ENCODE results near the gene TPSD1. TPM values are rescaled to one million over a fixed set of nuclear protein-coding genes. Genes with fewer than 3 reads are reported as not detected.

TPSD1 gene
- polyA plus RNA-seq, 3 donors = not detected

DNA sequence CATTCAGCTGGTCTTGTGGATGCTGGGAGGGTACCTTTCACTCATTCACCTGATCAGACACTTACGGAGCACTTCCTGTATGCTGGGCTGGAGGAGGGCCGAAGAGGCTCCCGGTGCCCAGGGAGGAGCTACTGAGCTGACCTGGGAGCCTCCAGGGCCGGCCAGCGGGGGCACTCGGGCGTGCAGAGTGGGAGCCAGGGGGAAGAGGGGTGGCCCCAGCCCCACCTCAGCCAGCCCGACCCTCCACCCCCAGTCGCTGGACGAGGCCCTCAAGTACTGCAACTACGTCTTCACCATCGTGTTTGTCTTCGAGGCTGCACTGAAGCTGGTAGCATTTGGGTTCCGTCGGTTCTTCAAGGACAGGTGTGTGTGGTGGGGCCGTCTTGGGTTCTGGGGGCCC lies 41.1 kb upstream of the TPSD1 start:
- intact Hi-C loops (cut with micrococcal nuclease) = loop anchor here in 1 of 2 donors (10.0 kb wide), 1 partner anchor 50 kb away; no protein-coding TSS in a partner anchor
- H3K9me3 Mint-ChIP-seq = peaks cover 0 to 3% (median 0%) of the 10 kb centered on the region in 7 donors
- DNase-seq = no peak
- Histone ChIP-seq H3K36me3 (replicated peaks in 1 of 2; ENCODE audit: control insufficient read depth in 1 of 2, insufficient read depth in 2 of 2, low read length in 2 of 2) (no peaks in the 10 kb centered on the region), H3K27ac (ENCODE audit: low read depth in 1 of 2, low read length in 2 of 2) (no peak overlapping the region), H3K27me3 (ENCODE audit: control insufficient read depth in 2 of 2, insufficient read depth in 2 of 2, low read length in 2 of 2) (no peaks in the 10 kb centered on the region), H3K4me2 (replicated peaks; ENCODE audit: extremely low read depth, low read length, poor library complexity, severe bottlenecking) (no peak overlapping the region), H3K79me2 (ENCODE audit: insufficient read depth, low read length) (no peaks in the 10 kb centered on the region), H2AFZ (ENCODE audit: insufficient read depth, low read depth, low read length, poor library complexity, severe bottlenecking) (no peak overlapping the region), H4K20me1 (ENCODE audit: insufficient read depth, low read length) (no peaks in the 10 kb centered on the region), H3K4me3 (replicated peaks in 1 of 3; ENCODE audit: low read depth in 2 of 3, low read length in 3 of 3) (no peak overlapping the region), H3K9ac (ENCODE audit: insufficient read depth, low read length, poor library complexity, severe bottlenecking) (no peak overlapping the region), H3K4me1 (ENCODE audit: control insufficient read depth in 1 of 2, insufficient read depth in 2 of 2, low read length in 2 of 2) (no peaks in the 10 kb centered on the region), H3K9me3 (replicated peaks in 1 of 2; ENCODE audit: control insufficient read depth in 1 of 2, insufficient read depth in 1 of 2, low read length in 2 of 2) (no peaks in the 10 kb centered on the region)
- H3K4me1 Mint-ChIP-seq = no peaks in the 10 kb centered on the region
- H3K4me3 Mint-ChIP-seq = no peak overlapping the region
- H3K27me3 Mint-ChIP-seq (ENCODE audit: low read depth in 3 of 3) = peaks cover 0 to 4% (median 0%) of the 10 kb centered on the region in 3 donors
- TF ChIP-seq, protein P1, sequence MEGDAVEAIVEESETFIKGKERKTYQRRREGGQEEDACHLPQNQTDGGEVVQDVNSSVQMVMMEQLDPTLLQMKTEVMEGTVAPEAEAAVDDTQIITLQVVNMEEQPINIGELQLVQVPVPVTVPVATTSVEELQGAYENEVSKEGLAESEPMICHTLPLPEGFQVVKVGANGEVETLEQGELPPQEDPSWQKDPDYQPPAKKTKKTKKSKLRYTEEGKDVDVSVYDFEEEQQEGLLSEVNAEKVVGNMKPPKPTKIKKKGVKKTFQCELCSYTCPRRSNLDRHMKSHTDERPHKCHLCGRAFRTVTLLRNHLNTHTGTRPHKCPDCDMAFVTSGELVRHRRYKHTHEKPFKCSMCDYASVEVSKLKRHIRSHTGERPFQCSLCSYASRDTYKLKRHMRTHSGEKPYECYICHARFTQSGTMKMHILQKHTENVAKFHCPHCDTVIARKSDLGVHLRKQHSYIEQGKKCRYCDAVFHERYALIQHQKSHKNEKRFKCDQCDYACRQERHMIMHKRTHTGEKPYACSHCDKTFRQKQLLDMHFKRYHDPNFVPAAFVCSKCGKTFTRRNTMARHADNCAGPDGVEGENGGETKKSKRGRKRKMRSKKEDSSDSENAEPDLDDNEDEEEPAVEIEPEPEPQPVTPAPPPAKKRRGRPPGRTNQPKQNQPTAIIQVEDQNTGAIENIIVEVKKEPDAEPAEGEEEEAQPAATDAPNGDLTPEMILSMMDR (IDR thresholded peaks at IDR 0.05) = no peak
- H3K27ac Mint-ChIP-seq = no peak overlapping the region
- no peaks in the 10 kb centered on the region for H3K36me3 Mint-ChIP-seq
- WGBS (ENCODE audit: insufficient coverage) = 77% methylated on average over 13 of the region's 16 CpGs

DNA sequence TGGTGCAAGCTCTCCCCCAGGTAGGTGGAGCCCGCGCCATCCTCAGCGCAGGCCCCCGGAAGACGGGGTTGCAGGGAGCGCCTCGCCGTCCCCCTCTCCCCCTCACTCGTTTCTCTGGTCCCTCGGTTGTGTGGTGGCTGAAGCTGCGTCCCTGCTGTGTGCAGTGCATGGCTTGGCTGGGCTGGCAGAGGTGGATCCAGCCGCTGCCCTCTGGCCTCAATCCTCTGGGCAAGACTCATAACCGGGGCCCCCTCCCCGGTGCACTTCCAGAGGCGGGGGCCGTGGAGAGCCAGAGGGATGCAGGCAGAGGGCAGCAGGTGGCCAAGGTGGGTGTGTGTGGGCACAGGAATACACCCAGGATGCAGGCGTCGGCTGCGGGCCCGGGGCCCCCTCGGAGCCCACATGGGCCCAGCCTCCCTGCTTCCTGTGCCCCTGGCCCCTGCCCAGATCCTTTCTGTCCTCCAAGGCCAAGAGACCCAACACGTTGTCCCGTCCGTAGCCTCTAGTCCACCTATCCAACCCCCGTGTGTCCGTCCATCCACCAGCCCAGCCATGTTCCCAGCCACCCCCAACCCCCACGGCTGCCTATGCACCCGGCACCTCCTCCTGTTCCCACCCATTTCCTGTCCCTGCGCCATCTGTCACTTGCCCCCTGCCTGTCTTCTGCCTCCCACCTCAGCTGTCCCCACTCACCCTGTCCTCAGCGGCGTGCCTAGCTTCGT lies 40.1 kb upstream of the TPSD1 start:
- Mint-ChIP-seq H3K27me3 (ENCODE audit: low read depth in 3 of 3) (peaks cover 0 to 6% (median 0%) of the 10 kb centered on the region in 3 donors), H3K4me3 (no peak overlapping the region), H3K36me3 (no peaks in the 10 kb centered on the region), H3K4me1 (no peaks in the 10 kb centered on the region), H3K27ac (no peak overlapping the region), H3K9me3 (peaks cover 0 to 3% (median 0%) of the 10 kb centered on the region in 7 donors)
- H4K20me1 ChIP-seq (ENCODE audit: insufficient read depth, low read length) = no peaks in the 10 kb centered on the region
- no peak overlapping the region for H3K27ac ChIP-seq (ENCODE audit: low read depth in 1 of 2, low read length in 2 of 2)
- H3K36me3 ChIP-seq (replicated peaks in 1 of 2; ENCODE audit: control insufficient read depth in 1 of 2, insufficient read depth in 2 of 2, low read length in 2 of 2) = no peaks in the 10 kb centered on the region
- H3K9ac ChIP-seq (ENCODE audit: insufficient read depth, low read length, poor library complexity, severe bottlenecking) = no peak overlapping the region
- H3K79me2 ChIP-seq (ENCODE audit: insufficient read depth, low read length) = no peaks in the 10 kb centered on the region
- intact Hi-C loops (cut with micrococcal nuclease) = loop anchor here in 1 of 2 donors (10.0 kb wide), 1 partner anchor 49 kb away; no protein-coding TSS in a partner anchor
- TF ChIP-seq, protein P1 (IDR thresholded peaks at IDR 0.05) = no peak
- DNase-seq = no peak
- H3K4me2 ChIP-seq (replicated peaks; ENCODE audit: extremely low read depth, low read length, poor library complexity, severe bottlenecking) = no peak overlapping the region
- WGBS (ENCODE audit: insufficient coverage) = 75% methylated on average over 30 of the region's 32 CpGs
- H3K27me3 ChIP-seq (ENCODE audit: control insufficient read depth in 2 of 2, insufficient read depth in 2 of 2, low read length in 2 of 2) = no peaks in the 10 kb centered on the region
- H3K4me3 ChIP-seq (replicated peaks in 1 of 3; ENCODE audit: low read depth in 2 of 3, low read length in 3 of 3) = no peak overlapping the region
- no peak overlapping the region for H2AFZ ChIP-seq (ENCODE audit: insufficient read depth, low read depth, low read length, poor library complexity, severe bottlenecking)
- H3K4me1 ChIP-seq (ENCODE audit: control insufficient read depth in 1 of 2, insufficient read depth in 2 of 2, low read length in 2 of 2) = no peaks in the 10 kb centered on the region
- H3K9me3 ChIP-seq (replicated peaks in 1 of 2; ENCODE audit: control insufficient read depth in 1 of 2, insufficient read depth in 1 of 2, low read length in 2 of 2) = no peaks in the 10 kb centered on the region
